Gastrocnemius medialis (tissue), 4 donors: Measurements from ENCODE around the gene CXCL1. TPM values are rescaled to one million over a fixed set of nuclear protein-coding genes. Genes with fewer than 3 reads are reported as not detected.

Experiments used
- ATAC-seq, 2 donors: fragments of 150-250 bp; one replicate each; pipeline ENCODE4 v1.9.1; 2016
- DNase-seq, 2 donors: peaks; one replicate each; pipeline ENCODE4 v3.0.0-alpha.2; 2019
- H3K27ac ChIP-seq, 4 donors: fragments of 200-600 bp; sonication (generic); 1 replicate in 1 of 4; 2 replicates in 3 of 4; pipeline ENCODE4 v1.5.1; 2016 to 2018; ENCODE audit warnings: mild to moderate bottlenecking in 2 of 4, moderate library complexity in 1 of 4
- H3K27me3 ChIP-seq, 3 donors: fragments of 200-600 bp; sonication (generic) in 2 of 3; 1 replicate in 1 of 3; 2 replicates in 2 of 3; pipeline versions ENCODE4 v1.5.1 to v1.6.0; 2016 to 2019; ENCODE audit warnings: mild to moderate bottlenecking in 1 of 3, moderate library complexity in 1 of 3
- H3K36me3 ChIP-seq, 2 donors: fragments of 200-600 bp; sonication (generic) in 1 of 2; one replicate each; pipeline ENCODE4 v1.5.1; 2017 to 2018
- H3K4me1 ChIP-seq, 2 donors: fragments of 200-600 bp; sonication (generic) in 1 of 2; one replicate each; pipeline ENCODE4 v1.5.1; 2016 to 2017; ENCODE audit warnings: mild to moderate bottlenecking in 2 of 2
- H3K4me3 ChIP-seq, 4 donors: fragments of 200-600 bp; sonication (generic) in 3 of 4; 1 replicate in 1 of 4; 2 replicates in 3 of 4; pipeline ENCODE4 v1.5.1; 2016 to 2019; ENCODE audit warnings: mild to moderate bottlenecking in 2 of 4
- H3K9me3 ChIP-seq, 3 donors: fragments of 200-600 bp; sonication (generic) in 2 of 3; 1 replicate in 1 of 3; 2 replicates in 2 of 3; pipeline ENCODE4 v1.5.1; 2016 to 2019
- CTCF ChIP-seq, 5 experiments: fragments of 450-650 bp in 3 of 5; fragments of 200-600 bp in 2 of 5; sonication (generic) in 2 of 5; IDR thresholded peaks in 4 of 5; conservative IDR thresholded peaks in 1 of 5; 1 replicate in 4 of 5; 2 replicates in 1 of 5; pipeline ENCODE4 v1.5.1; 2016 to 2019; ENCODE audit warnings: antibody characterized with exemption in 5 of 5, mild to moderate bottlenecking in 3 of 5, moderate library complexity in 3 of 5
- POLR2A ChIP-seq, 2 donors: fragments of 450-650 bp; IDR thresholded peaks; one replicate each; pipeline ENCODE4 v1.6.1; 2017; ENCODE audit warnings: antibody characterized with exemption in 2 of 2, mild to moderate bottlenecking in 2 of 2, moderate library complexity in 2 of 2
- in situ Hi-C, 4 donors: fragments of 200-750 bp; cut with MboI; loops; one replicate each; pipeline versions ENCODE4 v1.15.0 to v1.8.0; 2017; ENCODE audit warnings: low sequenced_read_pairs in 4 of 4
- intact Hi-C: fragments of 100-400 bp; cut with DNase I; formaldehyde crosslinking; loops from one replicate; pipeline ENCODE4 v1.15.1; 2023; ENCODE audit warnings: low total_unique reads
- total RNA-seq, 4 donors: library from RNA; depleted of rRNA; stranded (reverse); fragments of >200 nt; gene quantifications; one replicate each; pipeline versions ENCODE4 v1.1.0 to v1.2.3, GENCODE V29; 2016

The CXCL1 gene
- total RNA-seq, 4 donors from 2014 or later: 2.7 to 3.2 TPM; not detected in 2

DNA sequence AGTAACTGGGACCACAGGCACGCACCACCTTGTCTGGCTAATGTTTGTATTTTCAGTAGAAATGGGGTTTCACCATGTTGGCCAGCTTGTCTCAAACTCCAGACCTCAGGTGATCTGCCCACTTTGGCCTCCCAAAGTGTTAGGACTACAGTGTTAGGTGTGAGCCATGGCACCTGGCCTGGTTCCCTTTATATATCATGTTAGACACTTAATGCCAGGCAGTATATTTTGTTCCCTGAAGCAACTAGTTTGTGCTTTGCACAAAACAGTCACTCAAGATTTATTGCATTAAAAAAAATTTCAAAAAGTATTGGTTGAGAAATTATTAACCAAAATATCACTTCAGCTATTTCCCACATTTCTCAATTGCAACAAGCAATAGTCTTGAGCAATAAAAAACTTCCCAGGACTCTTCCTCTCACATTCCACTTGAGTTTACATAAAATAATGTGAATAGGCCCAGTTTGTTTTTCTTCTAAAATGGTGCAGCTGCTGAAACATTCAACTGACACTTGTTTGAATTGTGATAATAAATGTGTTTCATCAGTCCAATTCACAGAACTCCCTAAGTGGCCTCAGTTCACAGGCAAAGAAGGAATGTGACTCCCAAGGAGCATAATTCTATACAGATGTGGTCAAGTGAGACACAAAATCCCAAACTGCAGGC lies 22.7 kb downstream of the CXCL1 start:
- ATAC-seq (no peak), DNase-seq (no peak)
- in situ Hi-C loops: no loop called here
- H3K9me3 ChIP-seq: peaks cover 0 to 3% (median 0%) of the 10 kb centered on the region in 3 donors
- H3K36me3 ChIP-seq: no peaks in the 10 kb centered on the region
- intact Hi-C loops: no loop called here
- H3K27ac ChIP-seq: no peak overlapping the region
- H3K4me1 ChIP-seq: no peaks in the 10 kb centered on the region
- TF ChIP-seq CTCF (IDR thresholded peaks at IDR 0.05 in 4 of 5, conservative IDR thresholded peaks at IDR 0.05 in 1 of 5) (no peak), POLR2A (IDR thresholded peaks at IDR 0.05) (no peak)
- no peak overlapping the region for H3K4me3 ChIP-seq
- H3K27me3 ChIP-seq: no peaks in the 10 kb centered on the region

GRCh38 chr4:73892966-73893365 lies 23.8 kb downstream of the CXCL1 start:
- in situ Hi-C loops: no loop called here
- ATAC-seq: no peak

DNA sequence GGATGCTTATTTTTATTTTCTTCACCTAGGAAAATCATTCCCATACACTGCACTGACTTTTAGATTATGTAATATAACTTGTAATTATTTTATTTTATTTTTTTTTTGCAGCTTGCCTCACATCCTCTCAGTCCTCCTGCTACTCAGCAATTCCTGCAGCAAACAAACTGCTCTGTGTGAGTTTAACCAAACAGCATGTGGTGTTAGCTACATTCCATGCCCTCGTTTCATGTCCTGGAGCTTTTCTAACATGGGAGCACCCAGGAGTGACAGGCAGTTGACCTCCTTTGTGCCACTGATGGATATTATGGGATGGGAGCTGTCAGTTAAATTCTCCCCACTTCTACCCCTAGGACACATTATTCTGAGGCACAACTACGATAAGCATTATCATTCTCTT lies 24.8 kb downstream of the CXCL1 start:
- ATAC-seq (no peak), DNase-seq (no peak)
- Histone ChIP-seq H3K4me1 (no peaks in the 10 kb centered on the region), H3K27me3 (no peaks in the 10 kb centered on the region), H3K36me3 (no peaks in the 10 kb centered on the region), H3K9me3 (no peaks in the 10 kb centered on the region), H3K4me3 (no peak overlapping the region), H3K27ac (no peak overlapping the region)
- no peak for TF ChIP-seq CTCF (IDR thresholded peaks at IDR 0.05 in 4 of 5, conservative IDR thresholded peaks at IDR 0.05 in 1 of 5)
- no peak for TF ChIP-seq POLR2A (IDR thresholded peaks at IDR 0.05)
- in situ Hi-C loops (no loop called here), intact Hi-C loops (no loop called here)

More at GRCh38 chr4:73892966-73893365, 23.8 kb downstream of the CXCL1 start:
- Histone ChIP-seq H3K4me1 (no peaks in the 10 kb centered on the region), H3K4me3 (no peak overlapping the region), H3K36me3 (no peaks in the 10 kb centered on the region), H3K9me3 (peaks cover 0 to 2% (median 0%) of the 10 kb centered on the region in 3 donors), H3K27ac (no peak overlapping the region), H3K27me3 (no peaks in the 10 kb centered on the region)
- DNase-seq: no peak
- intact Hi-C loops: no loop called here
- TF ChIP-seq POLR2A (IDR thresholded peaks at IDR 0.05): no peak
- no peak for TF ChIP-seq CTCF (IDR thresholded peaks at IDR 0.05 in 4 of 5, conservative IDR thresholded peaks at IDR 0.05 in 1 of 5)

GRCh38 chr4:73895201-73896175 lies 26.3 kb downstream of the CXCL1 start:
- no peak for DNase-seq
- Histone ChIP-seq H3K4me1 (no peaks in the 10 kb centered on the region), H3K4me3 (no peak overlapping the region), H3K36me3 (no peaks in the 10 kb centered on the region), H3K9me3 (no peaks in the 10 kb centered on the region), H3K27ac (no peak overlapping the region), H3K27me3 (no peaks in the 10 kb centered on the region)
- TF ChIP-seq POLR2A (IDR thresholded peaks at IDR 0.05): no peak
- TF ChIP-seq CTCF (IDR thresholded peaks at IDR 0.05 in 4 of 5, conservative IDR thresholded peaks at IDR 0.05 in 1 of 5): no peak
- no peak for ATAC-seq
- intact Hi-C loops: no loop called here
- in situ Hi-C loops: no loop called here
